Fibroblast of mammary gland (primary cell): ENCODE data around the gene DDO.

ENCODE experiments used
- DNase-seq: peaks from one replicate; pipeline ENCODE4 v3.0.0-alpha.2; 2010; ENCODE audit warnings: low read depth
- H3K4me3 ChIP-seq: 2 replicates; pipeline ENCODE4 v1.5.1; 2011; ENCODE audit warnings: low read depth, mild to moderate bottlenecking, low read length, moderate library complexity; ENCODE audit not compliant: control insufficient read depth
- CTCF ChIP-seq: conservative IDR thresholded peaks from 2 replicates; pipeline ENCODE4 v1.5.1; 2011; ENCODE audit warnings: low read depth, low read length, inconsistent platforms; ENCODE audit not compliant: control insufficient read depth, insufficient read depth

The DDO gene

GRCh38 chr6:110422444-110422822, 7.1 kb upstream of the DDO start:
- no peak for DNase-seq
- no peak for TF ChIP-seq CTCF
- no peak overlapping the region for H3K4me3 ChIP-seq

- DNase-seq: no peak
- no peak overlapping the region for H3K4me3 ChIP-seq
- no peak for TF ChIP-seq CTCF
These were observed 6.5 kb upstream of the DDO start for GRCh38 chr6:110421749-110422443.

- DNase-seq: no peak
- TF ChIP-seq CTCF: no peak
- no peak overlapping the region for H3K4me3 ChIP-seq
These were observed 3.8 kb upstream of the DDO start for GRCh38 chr6:110419028-110419739.

- no peak overlapping the region for H3K4me3 ChIP-seq
- no peak for TF ChIP-seq CTCF
- DNase-seq: no peak
These were observed 3.2 kb upstream of the DDO start for GRCh38 chr6:110418594-110418993.

- no peak for DNase-seq
- no peak overlapping the region for H3K4me3 ChIP-seq
- no peak for TF ChIP-seq CTCF
These were observed 706 bp downstream of the DDO start for GRCh38 chr6:110414669-110415068.

- no peak for DNase-seq
- TF ChIP-seq CTCF: no peak
- H3K4me3 ChIP-seq: no peak overlapping the region
These were observed 3.0 kb downstream of the DDO start for GRCh38 chr6:110412360-110412759.
